HG02884 (cell line): ENCODE results near the gene DNTT.
A peak's percentile ranks its signal among the peaks of the same experiment; 100 is the strongest.

ENCODE experiments used
- ATAC-seq: cut with Tn5 transposase; IDR thresholded peaks from one replicate; pipeline ENCODE4 v1.9.1; 2021; ENCODE audit warnings: mild to moderate bottlenecking, moderate library complexity; ENCODE audit not compliant: unreplicated experiment

DNTT gene

GRCh38 chr10:96341219-96342182 is 37.3 kb downstream of the DNTT start:
- peak; percentile 52 for ATAC-seq

GRCh38 chr10:96342402-96342801 is 38.2 kb downstream of the DNTT start:
- no peak for ATAC-seq

- no peak for ATAC-seq
Observed at GRCh38 chr10:96344178-96344577, 39.9 kb downstream of the DNTT start.

GRCh38 chr10:96345222-96345621 is 41.0 kb downstream of the DNTT start:
- no peak for ATAC-seq

GRCh38 chr10:96346295-96346694 is 42.1 kb downstream of the DNTT start:
- ATAC-seq = no peak

- ATAC-seq = no peak
Observed at GRCh38 chr10:96352027-96352426, 47.8 kb downstream of the DNTT start.

GRCh38 chr10:96352582-96352981 is 48.3 kb downstream of the DNTT start:
- ATAC-seq = no peak

- ATAC-seq = no peak
Observed at GRCh38 chr10:96357038-96357620, 52.9 kb downstream of the DNTT start.

- ATAC-seq = no peak
Observed at GRCh38 chr10:96358851-96359540, 54.8 kb downstream of the DNTT start, which contains the start of gene OPALIN. Gene OPALIN, minus strand, starts transcription at chr10:96359002. Its CDS starts 106 bp downstream, at chr10:96358896.

- no peak for ATAC-seq
Observed at GRCh38 chr10:96359616-96360015, 55.4 kb downstream of the DNTT start.

- ATAC-seq = no peak
Observed at GRCh38 chr10:96360331-96360730, 56.1 kb downstream of the DNTT start.

- ATAC-seq = no peak
Observed at GRCh38 chr10:96360766-96361165, 56.5 kb downstream of the DNTT start.

GRCh38 chr10:96365571-96365970 is 61.3 kb downstream of the DNTT start:
- no peak for ATAC-seq

- ATAC-seq = no peak
Observed at GRCh38 chr10:96366508-96366907, 62.3 kb downstream of the DNTT start.

- ATAC-seq = no peak
Observed at GRCh38 chr10:96367470-96367869, 63.2 kb downstream of the DNTT start.

GRCh38 chr10:96368971-96369370 is 64.7 kb downstream of the DNTT start:
- no peak for ATAC-seq

- no peak for ATAC-seq
Observed at GRCh38 chr10:96369890-96370583, 65.8 kb downstream of the DNTT start.

GRCh38 chr10:96370584-96371157 is 66.4 kb downstream of the DNTT start:
- no peak for ATAC-seq

- no peak for ATAC-seq
Observed at GRCh38 chr10:96371356-96371755, 67.1 kb downstream of the DNTT start.

- no peak for ATAC-seq
Observed at GRCh38 chr10:96374004-96374403, 69.8 kb downstream of the DNTT start.

- no peak for ATAC-seq
Observed at GRCh38 chr10:96374639-96374984, 70.4 kb downstream of the DNTT start.
